HEK293 (cell line): ENCODE results near the gene AURKAIP1.

Experiments used
- CTCF ChIP-seq: fragments of 450-650 bp; formaldehyde crosslinking; IDR thresholded peaks from 2 replicates; pipeline ENCODE4 v1.5.1; 2016; ENCODE audit warnings: missing biosample characterization, missing genetic modification characterization
- GLIS1 ChIP-seq: fragments of 450-650 bp; formaldehyde crosslinking; IDR thresholded peaks from 2 replicates; pipeline ENCODE4 v1.5.1; 2016; ENCODE audit warnings: missing biosample characterization, missing genetic modification characterization
- KLF9 ChIP-seq: fragments of 450-650 bp; formaldehyde crosslinking; IDR thresholded peaks from 2 replicates; pipeline ENCODE4 v1.5.1; 2016; ENCODE audit warnings: missing biosample characterization, missing genetic modification characterization, low read depth
- PATZ1 ChIP-seq: fragments of 450-650 bp; formaldehyde crosslinking; IDR thresholded peaks from 2 replicates; pipeline ENCODE4 v1.5.1; 2016; ENCODE audit warnings: missing biosample characterization, missing genetic modification characterization
- PBX3 ChIP-seq: sonication (generic); formaldehyde crosslinking; IDR thresholded peaks from 2 replicates; pipeline ENCODE4 v1.8.1; 2022; ENCODE audit warnings: mild to moderate bottlenecking, moderate library complexity, missing genetic modification reagents
- ZBTB10 ChIP-seq: fragments of 450-650 bp; formaldehyde crosslinking; IDR thresholded peaks from 2 replicates; pipeline ENCODE4 v1.5.1; 2016; ENCODE audit warnings: missing biosample characterization, missing genetic modification characterization
- ZBTB26 ChIP-seq: fragments of 450-650 bp; formaldehyde crosslinking; optimal IDR thresholded peaks from 2 replicates; pipeline ENCODE3; 2016; ENCODE audit warnings: missing biosample characterization, mild to moderate bottlenecking, missing genetic modification characterization
- ZBTB7A ChIP-seq: fragments of 450-650 bp; formaldehyde crosslinking; IDR thresholded peaks from 2 replicates; pipeline ENCODE4 v1.5.1; 2016; ENCODE audit warnings: low read depth, missing biosample characterization, missing genetic modification characterization
- ZBTB8A ChIP-seq: fragments of 450-650 bp; formaldehyde crosslinking; IDR thresholded peaks from 2 replicates; pipeline ENCODE4 v1.5.1; 2016; ENCODE audit warnings: missing biosample characterization, missing genetic modification characterization
- ZFHX2 ChIP-seq: fragments of 450-650 bp; formaldehyde crosslinking; conservative IDR thresholded peaks from 2 replicates; pipeline ENCODE4 v1.5.1; 2016; ENCODE audit warnings: missing biosample characterization, missing genetic modification characterization
- ZNF146 ChIP-seq: fragments of 450-650 bp; formaldehyde crosslinking; IDR thresholded peaks from 2 replicates; pipeline ENCODE4 v1.5.1; 2016; ENCODE audit warnings: missing biosample characterization, missing genetic modification characterization
- ZNF335 ChIP-seq: fragments of 450-650 bp; formaldehyde crosslinking; conservative IDR thresholded peaks from 2 replicates; pipeline ENCODE4 v1.5.1; 2016; ENCODE audit warnings: missing biosample characterization, missing genetic modification characterization
- ZNF423 ChIP-seq: fragments of 450-650 bp; formaldehyde crosslinking; IDR thresholded peaks from 2 replicates; pipeline ENCODE4 v1.5.1; 2016; ENCODE audit warnings: missing biosample characterization, missing genetic modification characterization
- ZNF518A ChIP-seq: fragments of 450-650 bp; formaldehyde crosslinking; conservative IDR thresholded peaks from 2 replicates; pipeline ENCODE4 v1.5.1; 2016; ENCODE audit warnings: low read depth, missing biosample characterization, missing genetic modification characterization
- ZNF707 ChIP-seq: fragments of 450-650 bp; formaldehyde crosslinking; IDR thresholded peaks from 2 replicates; pipeline ENCODE4 v1.5.1; 2016; ENCODE audit warnings: missing biosample characterization, missing genetic modification characterization
- ZSCAN30 ChIP-seq: fragments of 450-650 bp; IDR thresholded peaks from 2 replicates; pipeline ENCODE4 v1.5.1; 2018; ENCODE audit warnings: missing biosample characterization, mild to moderate bottlenecking, missing genetic modification characterization, moderate library complexity
- ZXDB ChIP-seq: fragments of 450-650 bp; formaldehyde crosslinking; IDR thresholded peaks from 2 replicates; pipeline ENCODE4 v1.5.1; 2016; ENCODE audit warnings: missing biosample characterization, missing genetic modification characterization

AURKAIP1 gene

GRCh38 chr1:1399187-1399871 lies 24.3 kb upstream of the AURKAIP1 start, which contains the start of gene CCNL2 (continued):
- TF ChIP-seq PBX3 (CRISPR knock-in tag) (peak; percentile 99), ZSCAN30 (tag by site-specific recombination) (peak; percentile 50; the same call in 1 of the 2 replicates), ZBTB8A (tag by site-specific recombination) (peak; percentile 81), ZNF707 (tag by site-specific recombination) (no peak), ZNF518A (tag by site-specific recombination) (0 out of 2 replicates have a peak, but pooled peaks have one; percentile 44), PATZ1 (tag by site-specific recombination) (peak; percentile 97), CTCF (tag by site-specific recombination) (peak; percentile 93), ZNF335 (tag by site-specific recombination) (peak; percentile 87), GLIS1 (peak; percentile 60), KLF9 (peak; percentile 37), ZFHX2 (tag by site-specific recombination) (peak; percentile 71), ZBTB26 (tag by site-specific recombination) (peak; percentile 97), ZXDB (peak; percentile 80), ZBTB10 (tag by site-specific recombination) (peak; percentile 81), ZNF146 (no peak), ZBTB7A (tag by site-specific recombination) (peak; percentile 89), ZNF423 (peak; percentile 25; the same call in 1 of the 2 replicates)
